Measurements from ENCODE around the gene TMEM185A. TPM values are rescaled to one million over a fixed set of nuclear protein-coding genes. Genes with fewer than 3 reads are reported as not detected.
"Not testable (repeated sequence)": the region's sequence is repeated elsewhere in the genome, so short reads cannot be mapped to it uniquely, and the experiment has no call there.

The TMEM185A gene
- polyA plus RNA-seq, 1 donor: 51.9 TPM

DNA sequence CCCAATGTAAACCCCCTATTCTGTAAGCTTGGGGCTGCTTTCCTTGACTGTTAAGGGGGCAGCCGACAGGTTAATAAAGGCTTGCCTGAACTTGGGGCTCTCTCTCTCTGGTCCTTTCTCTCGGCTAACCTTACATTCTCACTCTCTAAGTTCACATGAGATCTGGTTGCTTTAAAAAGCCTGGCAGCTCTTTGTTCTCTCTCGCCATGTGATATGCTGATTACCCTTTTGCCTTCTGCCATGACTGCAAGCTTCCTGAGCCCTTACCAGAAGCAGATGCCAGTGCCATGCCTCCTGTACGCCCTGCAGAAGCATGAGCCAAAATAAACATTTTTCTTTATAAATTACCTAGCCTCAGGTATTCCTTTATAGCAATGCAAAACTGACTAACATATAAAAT, 76.3 kb downstream of the TMEM185A start:
- not testable (repeated sequence) for DNase-seq

DNA sequence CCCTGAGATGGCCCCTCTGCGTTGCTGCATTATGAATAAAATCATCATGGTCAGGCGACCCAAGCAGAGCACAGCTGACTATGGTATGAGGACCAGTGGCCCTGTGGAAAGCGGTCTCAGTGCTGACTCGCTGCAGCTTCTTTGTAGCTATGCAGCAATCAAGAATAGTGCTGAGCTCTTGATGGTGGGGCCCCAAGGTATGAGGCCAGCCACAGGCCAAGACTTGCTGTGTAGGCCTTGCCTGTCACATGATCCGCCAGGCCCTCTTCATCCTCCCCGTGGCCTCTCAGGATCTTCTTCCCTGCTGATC, 79.7 kb downstream of the TMEM185A start:
- not testable (repeated sequence) for DNase-seq

DNA sequence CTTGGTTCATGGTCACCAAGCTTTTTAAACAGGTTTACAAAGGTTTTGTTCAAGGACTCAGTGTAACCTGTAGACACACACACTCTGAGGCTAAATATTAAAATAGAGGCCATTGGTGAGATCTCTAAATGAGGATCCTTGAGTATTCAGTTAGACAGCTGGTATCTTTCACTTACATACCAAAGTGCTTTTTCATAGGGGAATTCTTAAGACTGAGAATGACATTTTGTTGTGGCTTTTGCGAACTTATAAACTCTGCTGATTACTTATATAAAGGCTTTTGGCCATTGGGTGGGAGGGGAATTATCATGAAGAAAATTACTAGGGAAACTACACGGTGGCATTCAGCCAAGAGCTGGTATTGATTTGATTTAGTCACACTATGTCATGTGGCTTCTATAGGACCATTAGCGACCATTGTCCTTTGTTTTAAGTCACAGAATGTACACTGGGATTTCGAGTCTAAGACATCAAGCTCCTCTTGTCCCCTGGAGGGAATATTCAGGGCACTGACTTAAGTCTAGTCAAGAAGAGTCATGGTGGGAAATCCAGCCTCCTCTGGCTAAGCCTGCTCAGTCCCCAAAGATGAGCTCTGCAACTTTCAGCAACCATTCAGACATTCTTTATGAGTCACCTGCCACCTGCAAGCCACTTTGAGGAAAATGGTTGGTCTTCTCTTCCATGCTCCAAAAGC, 80.2 kb downstream of the TMEM185A start:
- DNase-seq: not testable (repeated sequence)

DNA sequence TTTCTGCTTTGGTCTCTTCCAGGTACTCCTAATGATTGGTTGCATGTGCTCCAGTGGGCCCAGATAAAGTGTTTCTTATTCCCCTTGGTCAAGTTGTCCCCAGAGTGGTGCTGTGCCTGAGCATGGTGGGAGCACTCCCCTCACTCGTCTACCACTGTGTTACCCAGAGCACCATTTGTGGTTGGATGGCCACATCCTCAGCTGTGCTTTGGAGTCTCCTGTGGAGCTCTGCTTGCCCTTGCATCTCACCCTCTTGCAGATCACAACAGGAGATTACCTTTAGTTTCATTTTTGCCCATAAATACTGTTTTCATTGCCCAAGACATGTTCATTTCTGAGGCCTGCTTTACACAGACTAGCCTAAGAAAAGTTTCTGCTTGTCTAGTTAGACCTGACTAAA, 81.1 kb downstream of the TMEM185A start:
- not testable (repeated sequence) for DNase-seq

DNA sequence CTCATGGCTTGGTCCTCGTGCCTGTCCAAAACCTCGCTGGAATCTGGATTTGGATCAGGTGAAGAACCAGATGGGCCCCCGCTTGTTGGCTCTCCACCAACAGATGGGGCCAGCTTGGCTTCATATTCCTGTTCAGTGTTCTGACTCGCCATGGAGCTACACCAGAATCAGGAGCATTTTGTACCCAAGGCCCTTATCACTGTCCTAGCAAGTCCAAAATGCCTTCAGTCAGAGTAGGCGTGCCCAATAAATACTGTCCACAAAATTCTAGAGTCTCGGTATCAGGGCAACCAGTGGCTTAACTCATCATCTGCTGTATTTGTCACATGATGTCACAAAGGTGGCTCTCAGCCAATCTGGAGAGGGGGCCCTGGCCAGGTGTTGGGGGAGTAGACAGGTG, 81.9 kb downstream of the TMEM185A start, which contains the start of gene HSFX3:
Gene HSFX3, minus strand, starts transcription at position 224 of the 400 bp plus-strand sequence. Its CDS starts 72 bp downstream, at position 152.
- DNase-seq: not testable (repeated sequence)

DNA sequence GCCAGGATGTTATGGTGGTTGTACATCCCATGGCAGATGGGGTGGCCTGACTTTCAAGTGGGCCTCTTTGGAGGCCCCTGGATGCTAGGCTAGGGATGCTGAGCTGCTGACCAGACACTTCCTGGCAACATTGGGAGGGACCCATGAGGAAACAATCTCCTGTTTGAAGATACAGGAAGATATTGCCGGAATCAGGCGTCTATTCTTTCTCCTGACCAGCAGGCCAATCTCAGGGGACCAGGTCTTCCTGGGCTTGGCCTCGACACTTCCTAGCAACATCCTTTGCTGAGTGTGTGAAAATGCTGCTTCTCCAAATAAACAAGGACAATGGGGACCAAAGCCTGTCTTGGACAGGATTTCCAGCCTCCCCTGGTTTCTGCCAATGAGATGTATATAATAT, 83.8 kb downstream of the TMEM185A start:
- DNase-seq: not testable (repeated sequence)

DNA sequence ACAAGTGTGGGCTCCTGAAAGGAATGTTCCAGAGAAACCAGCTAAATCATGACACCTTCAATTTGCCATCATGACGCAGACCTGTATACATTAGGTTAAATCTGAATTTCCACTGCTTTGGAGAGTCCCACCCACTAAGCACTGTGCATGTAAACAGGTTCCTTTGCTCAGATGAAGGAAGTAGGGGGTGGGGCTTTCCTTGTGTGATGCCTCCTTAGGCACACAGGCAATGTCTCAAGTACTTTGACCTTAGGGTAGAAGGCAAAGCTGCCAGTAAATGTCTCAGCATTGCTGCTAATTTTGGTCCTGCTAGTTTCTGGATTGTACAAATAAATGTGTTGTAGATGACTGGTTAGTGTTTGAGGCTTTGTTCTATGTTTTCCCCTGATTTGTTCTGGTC, 84.6 kb downstream of the TMEM185A start:
- not testable (repeated sequence) for DNase-seq

Other genes with a start within 250 kb of the TMEM185A start
- gene IDS, start 126.5 kb downstream of the TMEM185A start, polyA plus RNA-seq (ENCODE audit: insufficient read length): 39.0 TPM
- gene EOLA1, start 90.8 kb downstream of the TMEM185A start, polyA plus RNA-seq (ENCODE audit: insufficient read length): 24.1 TPM
- not detected for gene HSFX3, start 81.9 kb downstream of the TMEM185A start, polyA plus RNA-seq (ENCODE audit: insufficient read length)
- not detected for gene MAGEA9B, start 44.3 kb downstream of the TMEM185A start, polyA plus RNA-seq (ENCODE audit: insufficient read length)
- 1.0 TPM for gene HSFX2, start 36.5 kb downstream of the TMEM185A start, polyA plus RNA-seq (ENCODE audit: insufficient read length)
- not detected for gene MAGEA11, start 80.3 kb upstream of the TMEM185A start, polyA plus RNA-seq (ENCODE audit: insufficient read length)
- 2.1 TPM for gene HSFX1, start 142.3 kb upstream of the TMEM185A start, polyA plus RNA-seq (ENCODE audit: insufficient read length)
- not detected for gene MAGEA9, start 150.1 kb upstream of the TMEM185A start, polyA plus RNA-seq (ENCODE audit: insufficient read length)
- gene MAGEA8, start 249.4 kb upstream of the TMEM185A start, polyA plus RNA-seq (ENCODE audit: insufficient read length): 0.43 TPM